GM23338 (cell line): Measurements from ENCODE around the gene GET3. TPM values are rescaled to one million over a fixed set of nuclear protein-coding genes. Genes with fewer than 3 reads are reported as not detected.

Source experiments
- ATAC-seq: fragments of 200-7000 bp; cut with Tn5 transposase; 3 replicates; pipeline ENCODE4 v1.9.1; 2020
- DNase-seq: peaks from one replicate; pipeline ENCODE4 v3.0.0-alpha.2; 2015; ENCODE audit warnings: low spot score
- H2AFZ ChIP-seq: fragments of 200-600 bp; sonication (generic); 2 replicates; pipeline ENCODE4 v1.8.0; 2016; ENCODE audit warnings: antibody characterized with exemption, mild to moderate bottlenecking, moderate library complexity
- H3F3A ChIP-seq: fragments of 200-600 bp; sonication (generic); replicated peaks from 2 replicates; pipeline ENCODE4 v1.8.0; 2017; ENCODE audit warnings: antibody characterized with exemption, mixed run types, low read depth
- H3K27ac ChIP-seq: fragments of 200-600 bp; sonication (generic); 2 replicates; pipeline ENCODE4 v1.6.1; 2016; ENCODE audit warnings: low read depth
- H3K27me3 ChIP-seq: fragments of 200-600 bp; sonication (generic); 2 replicates; pipeline ENCODE4 v1.8.0; 2016; ENCODE audit warnings: mild to moderate bottlenecking, mixed run types, moderate library complexity; ENCODE audit not compliant: insufficient read depth
- H3K36me3 ChIP-seq: fragments of 200-600 bp; sonication (generic); 2 replicates; pipeline ENCODE4 v1.8.0; 2016; ENCODE audit warnings: mild to moderate bottlenecking; ENCODE audit not compliant: insufficient read depth
- H3K4me1 ChIP-seq: fragments of 200-600 bp; sonication (generic); 2 replicates; pipeline ENCODE4 v1.8.0; 2016; ENCODE audit warnings: mild to moderate bottlenecking, moderate library complexity; ENCODE audit not compliant: insufficient read depth
- H3K4me2 ChIP-seq: fragments of 200-600 bp; sonication (generic); 2 replicates; pipeline ENCODE4 v1.7.1; 2017; ENCODE audit warnings: mixed run types
- H3K4me3 ChIP-seq: fragments of 200-600 bp; sonication (generic); 2 replicates; pipeline ENCODE4 v1.6.1; 2016; ENCODE audit warnings: mixed run types
- H3K79me2 ChIP-seq: fragments of 200-600 bp; sonication (generic); replicated peaks from 2 replicates; pipeline ENCODE4 v1.8.0; 2017; ENCODE audit warnings: mild to moderate bottlenecking; ENCODE audit not compliant: insufficient read depth
- H3K9me2 ChIP-seq: fragments of 200-600 bp; sonication (generic); 2 replicates; pipeline ENCODE4 v1.8.0; 2017; ENCODE audit not compliant: insufficient read depth
- H4K20me1 ChIP-seq: fragments of 200-600 bp; sonication (generic); replicated peaks from 2 replicates; pipeline ENCODE4 v1.8.0; 2017; ENCODE audit warnings: mild to moderate bottlenecking; ENCODE audit not compliant: insufficient read depth
- H3K27ac Mint-ChIP-seq: 2 replicates; pipeline ENCODE4 v1.8.0; 2020; ENCODE audit warnings: inconsistent platforms, mild to moderate bottlenecking, moderate library complexity, mixed read lengths
- H3K27me3 Mint-ChIP-seq: 3 replicates; pipeline ENCODE4 v1.8.0; 2022; ENCODE audit warnings: low read depth, mild to moderate bottlenecking, moderate library complexity, mixed read lengths, inconsistent platforms; ENCODE audit not compliant: insufficient read depth, poor library complexity
- H3K36me3 Mint-ChIP-seq: 3 replicates; pipeline ENCODE4 v1.8.0; 2021; ENCODE audit warnings: low read depth, mild to moderate bottlenecking, inconsistent platforms, moderate library complexity, mixed read lengths
- H3K4me1 Mint-ChIP-seq: 3 replicates; pipeline ENCODE4 v1.8.0; 2020; ENCODE audit warnings: mild to moderate bottlenecking, inconsistent platforms, mixed read lengths
- H3K4me3 Mint-ChIP-seq: 3 replicates; pipeline ENCODE4 v1.8.0; 2021; ENCODE audit warnings: moderate library complexity, mild to moderate bottlenecking, inconsistent platforms, mixed read lengths
- H3K9me3 Mint-ChIP-seq: 3 replicates; pipeline ENCODE4 v1.8.0; 2020; ENCODE audit warnings: moderate library complexity, mild to moderate bottlenecking, inconsistent platforms, mixed read lengths
- CREB1 ChIP-seq: fragments of 250-450 bp; sonication (Bioruptor Pico); IDR thresholded peaks from 2 replicates; pipeline ENCODE4 v1.5.0; 2020; ENCODE audit warnings: low read depth, mild to moderate bottlenecking, moderate library complexity
- CTCF ChIP-seq, 2 experiments: fragments of 200-600 bp in 1 of 2; sonication (generic) in 1 of 2; conservative IDR thresholded peaks; 2 replicates each; pipeline versions ENCODE4 v1.5.1 to v1.6.1; 2016 to 2017; ENCODE audit warnings: antibody characterized with exemption in 2 of 2, low read depth in 2 of 2, mild to moderate bottlenecking in 2 of 2, moderate library complexity in 1 of 2
- ETS1 ChIP-seq: IDR thresholded peaks from 2 replicates; pipeline ENCODE4 v1.6.1; 2016; ENCODE audit warnings: antibody characterized with exemption
- EZH2 ChIP-seq: fragments of 200-600 bp; sonication (generic); IDR thresholded peaks from one replicate; pipeline ENCODE4 v1.8.0; 2017; ENCODE audit warnings: antibody characterized with exemption, mild to moderate bottlenecking, low read depth; ENCODE audit not compliant: unreplicated experiment
- EZH2phosphoT487 ChIP-seq: fragments of 200-600 bp; sonication (generic); IDR thresholded peaks from one replicate; pipeline ENCODE4 v1.8.1; 2018; ENCODE audit warnings: antibody characterized with exemption; ENCODE audit not compliant: unreplicated experiment
- JUNB ChIP-seq: IDR thresholded peaks from one replicate; pipeline ENCODE4 v1.6.1; 2016; ENCODE audit warnings: antibody characterized with exemption; ENCODE audit not compliant: unreplicated experiment
- NANOG ChIP-seq: IDR thresholded peaks from 2 replicates; pipeline ENCODE4 v1.6.1; 2016; ENCODE audit warnings: antibody characterized with exemption, borderline replicate concordance
- POLR2AphosphoS5 ChIP-seq: IDR thresholded peaks from 2 replicates; pipeline ENCODE4 v1.6.1; 2016; ENCODE audit warnings: antibody characterized with exemption, low read depth
- REST ChIP-seq: IDR thresholded peaks from one replicate; pipeline ENCODE4 v1.6.1; 2018; ENCODE audit warnings: antibody characterized with exemption; ENCODE audit not compliant: unreplicated experiment
- STAT1 ChIP-seq: IDR thresholded peaks from one replicate; pipeline ENCODE4 v1.6.1; 2016; ENCODE audit warnings: antibody characterized with exemption; ENCODE audit not compliant: unreplicated experiment
- ZNF114 ChIP-seq: fragments of 250-450 bp; sonication (Bioruptor Pico); IDR thresholded peaks from 2 replicates; pipeline ENCODE4 v1.5.0; 2020; ENCODE audit warnings: mild to moderate bottlenecking, moderate library complexity
- ZNF331 ChIP-seq: fragments of 250-450 bp; sonication (Bioruptor Pico); IDR thresholded peaks from 2 replicates; pipeline ENCODE4 v1.5.0; 2020; ENCODE audit warnings: low read depth, mild to moderate bottlenecking, moderate library complexity
- ZNF462 ChIP-seq: fragments of 250-450 bp; sonication (Bioruptor Pico); IDR thresholded peaks from 2 replicates; pipeline ENCODE4 v1.5.0; 2020; ENCODE audit warnings: mild to moderate bottlenecking, moderate library complexity
- polyA plus RNA-seq: library from polyadenylated mRNA; unstranded; fragments of >200 nt; fragmentation: Nextera tagmentation; extraction: Ambion mirVana; gene quantifications from 2 replicates; pipeline ENCODE4 v1.2.1, GENCODE V29; 2016
- total RNA-seq: library from RNA; depleted of rRNA; stranded (reverse); fragments of >200 nt; shearing (Covaris generic); gene quantifications from 2 replicates; pipeline ENCODE4 v1.2.3, GENCODE V29; 2014

The GET3 gene
- total and polyA plus RNA-seq, 2 experiments from 2014 or later: 90.4 to 109 TPM

- no peak overlapping the region; the same call in 1 of the 2 replicates for H3K27ac Mint-ChIP-seq
- peaks cover 15% of the 10 kb centered on the region for H3K4me1 Mint-ChIP-seq
- H3K4me3 ChIP-seq: peak overlapping the region; percentile 60
- peaks cover 67% of the 10 kb centered on the region for H3K36me3 Mint-ChIP-seq
- peak overlapping the region; percentile 79 for H3K4me2 ChIP-seq
- no peaks in the 10 kb centered on the region for H3K9me2 ChIP-seq
- no peaks in the 10 kb centered on the region for H3K27me3 ChIP-seq
- H3K9me3 Mint-ChIP-seq: peaks cover 3% of the 10 kb centered on the region; the same call in 2 of the 3 replicates
- H3K4me3 Mint-ChIP-seq: peak overlapping the region; percentile 66
- H3K4me1 ChIP-seq: peaks cover 9% of the 10 kb centered on the region; the same call in 1 of the 2 replicates
- H2AFZ ChIP-seq: no peak overlapping the region
- H3K27me3 Mint-ChIP-seq: peaks cover 30% of the 10 kb centered on the region
- peak; percentile 73 for ATAC-seq
- H4K20me1 ChIP-seq: no peaks in the 10 kb centered on the region; the same call in 1 of the 2 replicates
- peaks cover 20% of the 10 kb centered on the region for H3F3A ChIP-seq
- 0 out of 2 replicates have a peak, but pooled peaks cover 9% of the 10 kb centered on the region for H3K36me3 ChIP-seq
- 0 out of 2 replicates have a peak, but pooled peaks cover 3% of the 10 kb centered on the region for H3K79me2 ChIP-seq
- DNase-seq: peak; percentile 88
- TF ChIP-seq CTCF (conservative IDR thresholded peaks at IDR 0.05; ENCODE audit: low read depth in 2 of 2): peak; percentile 57 to 83
- no peak for TF ChIP-seq JUNB
- TF ChIP-seq POLR2AphosphoS5: peak; percentile 48; the same call in 1 of the 2 replicates
- no peak for TF ChIP-seq NANOG
- TF ChIP-seq CREB1: no peak
- TF ChIP-seq ZNF331 (CRISPR knock-in tag): no peak
- TF ChIP-seq EZH2phosphoT487: no peak
- no peak for TF ChIP-seq STAT1
- no peak for TF ChIP-seq EZH2
- TF ChIP-seq ZNF462 (CRISPR knock-in tag): no peak
- TF ChIP-seq ZNF114 (CRISPR knock-in tag): no peak
- TF ChIP-seq REST: no peak
- TF ChIP-seq ETS1: no peak
- H3K27ac ChIP-seq: no peak overlapping the region
These were observed 28.8 kb downstream of the GET3 start for GRCh38 chr19:12766051-12766521.
